MM.1S (cell line): ENCODE data around the gene MKRN2.

ENCODE experiments used
- DNase-seq: peaks from one replicate; pipeline ENCODE4 v3.0.0-alpha.2; 2015
- H2AFZ ChIP-seq: fragments of 300-600 bp; sonication (generic); 2 replicates; pipeline ENCODE4 v1.6.0; 2016; ENCODE audit warnings: antibody characterized with exemption, low read length
- H3F3A ChIP-seq: fragments of 300-600 bp; sonication (generic); 2 replicates; pipeline ENCODE4 v1.6.1; 2016; ENCODE audit warnings: mild to moderate bottlenecking, antibody characterized with exemption, low read length, moderate library complexity, mixed read lengths; ENCODE audit not compliant: insufficient read depth
- H3K27ac ChIP-seq: fragments of 300-600 bp; sonication (generic); 2 replicates; pipeline ENCODE4 v1.5.1; 2016; ENCODE audit warnings: mild to moderate bottlenecking, low read length
- H3K27me3 ChIP-seq: fragments of 300-600 bp; sonication (generic); replicated peaks from 2 replicates; pipeline ENCODE4 v1.6.0; 2016; ENCODE audit warnings: low read length; ENCODE audit not compliant: insufficient read depth
- H3K36me3 ChIP-seq: fragments of 300-600 bp; sonication (generic); replicated peaks from 2 replicates; pipeline ENCODE4 v1.6.1; 2016; ENCODE audit warnings: mild to moderate bottlenecking, low read length, mixed read lengths; ENCODE audit not compliant: insufficient read depth
- H3K4me1 ChIP-seq: fragments of 300-600 bp; sonication (generic); 2 replicates; pipeline ENCODE4 v1.6.1; 2016; ENCODE audit warnings: low read length, mixed read lengths
- H3K4me2 ChIP-seq: fragments of 300-600 bp; sonication (generic); 2 replicates; pipeline ENCODE4 v1.6.0; 2016; ENCODE audit warnings: low read depth, low read length
- H3K4me3 ChIP-seq: fragments of 300-600 bp; sonication (generic); 2 replicates; pipeline ENCODE4 v1.5.1; 2016; ENCODE audit warnings: low read length, mixed read lengths
- H3K79me2 ChIP-seq: fragments of 300-600 bp; sonication (generic); 2 replicates; pipeline ENCODE4 v1.6.1; 2016; ENCODE audit warnings: mixed run types, low read length, mixed read lengths
- H3K9ac ChIP-seq: fragments of 300-600 bp; sonication (generic); 2 replicates; pipeline ENCODE4 v1.6.1; 2016; ENCODE audit warnings: low read length, mixed read lengths
- H3K9me2 ChIP-seq: fragments of 300-600 bp; sonication (generic); replicated peaks from 2 replicates; pipeline ENCODE4 v1.6.1; 2016; ENCODE audit warnings: mild to moderate bottlenecking, low read length, mixed read lengths; ENCODE audit not compliant: insufficient read depth
- H3K9me3 ChIP-seq: fragments of 300-600 bp; sonication (generic); replicated peaks from 2 replicates; pipeline ENCODE4 v1.6.1; 2016; ENCODE audit warnings: mild to moderate bottlenecking, low read length, mixed read lengths; ENCODE audit not compliant: insufficient read depth
- H4K20me1 ChIP-seq: fragments of 300-600 bp; sonication (generic); 2 replicates; pipeline ENCODE4 v1.6.1; 2016; ENCODE audit warnings: mild to moderate bottlenecking, low read length, moderate library complexity, mixed read lengths; ENCODE audit not compliant: insufficient read depth
- CTCF ChIP-seq: fragments of 300-600 bp; sonication (generic); IDR thresholded peaks from 2 replicates; pipeline ENCODE4 v1.5.1; 2016; ENCODE audit warnings: antibody characterized with exemption, low read length, mixed read lengths
- EZH2 ChIP-seq: fragments of 300-600 bp; sonication (generic); optimal IDR thresholded peaks from 2 replicates; pipeline ENCODE3; 2017; ENCODE audit warnings: low read depth, mild to moderate bottlenecking, antibody characterized with exemption, low read length, mixed read lengths
- EZH2phosphoT487 ChIP-seq: fragments of 300-600 bp; sonication (generic); IDR thresholded peaks from 2 replicates; pipeline ENCODE4 v1.6.1; 2018; ENCODE audit warnings: antibody characterized with exemption, low read length

The MKRN2 gene

GRCh38 chr3:12509466-12509865, 47.4 kb upstream of the MKRN2 start:
- TF ChIP-seq EZH2: no peak
- TF ChIP-seq CTCF: no peak
- TF ChIP-seq EZH2phosphoT487: no peak

GRCh38 chr3:12512534-12513118, 44.3 kb upstream of the MKRN2 start:
- Histone ChIP-seq H3K36me3 (no peaks in the 10 kb centered on the region; the same call in 1 of the 2 replicates), H3K4me2 (no peak overlapping the region)
- TF ChIP-seq EZH2phosphoT487 (no peak), CTCF (no peak), EZH2 (no peak)

More at GRCh38 chr3:12509466-12509865, 47.4 kb upstream of the MKRN2 start:
- Histone ChIP-seq H3K36me3 (no peaks in the 10 kb centered on the region), H3K9me2 (no peaks in the 10 kb centered on the region), H3K27me3 (no peaks in the 10 kb centered on the region), H3K79me2 (no peaks in the 10 kb centered on the region), H3K4me1 (no peaks in the 10 kb centered on the region), H3F3A (no peaks in the 10 kb centered on the region), H3K27ac (no peak overlapping the region), H3K9me3 (no peaks in the 10 kb centered on the region), H4K20me1 (no peaks in the 10 kb centered on the region), H3K9ac (no peak overlapping the region), H2AFZ (no peak overlapping the region), H3K4me2 (no peak overlapping the region), H3K4me3 (no peak overlapping the region)
- no peak for DNase-seq

GRCh38 chr3:12513694-12514446, 43.0 kb upstream of the MKRN2 start:
- Histone ChIP-seq H3K36me3 (no peaks in the 10 kb centered on the region; the same call in 1 of the 2 replicates), H2AFZ (no peak overlapping the region), H3K4me2 (no peak overlapping the region), H3K79me2 (no peaks in the 10 kb centered on the region), H4K20me1 (no peaks in the 10 kb centered on the region), H3F3A (no peaks in the 10 kb centered on the region), H3K27me3 (no peaks in the 10 kb centered on the region), H3K4me1 (no peaks in the 10 kb centered on the region), H3K9me2 (no peaks in the 10 kb centered on the region), H3K9ac (no peak overlapping the region), H3K27ac (no peak overlapping the region), H3K9me3 (no peaks in the 10 kb centered on the region), H3K4me3 (no peak overlapping the region)
- TF ChIP-seq EZH2phosphoT487 (no peak), EZH2 (no peak), CTCF (no peak)
- DNase-seq: no peak

More at GRCh38 chr3:12512534-12513118, 44.3 kb upstream of the MKRN2 start:
- Histone ChIP-seq H3K9me3 (no peaks in the 10 kb centered on the region), H3F3A (no peaks in the 10 kb centered on the region), H3K4me1 (no peaks in the 10 kb centered on the region), H3K9ac (no peak overlapping the region), H3K9me2 (no peaks in the 10 kb centered on the region), H2AFZ (no peak overlapping the region), H3K27me3 (no peaks in the 10 kb centered on the region), H3K27ac (no peak overlapping the region), H3K79me2 (no peaks in the 10 kb centered on the region), H4K20me1 (no peaks in the 10 kb centered on the region), H3K4me3 (no peak overlapping the region)
- no peak for DNase-seq
